NCI-H345 treated with DMSO at 0.1 percent for 48 hours (cell line): ENCODE results near the gene CNKSR2.

Experiments
- DNase-seq: peaks from one replicate; lab custom pipeline; 2025; ENCODE audit not compliant: unreplicated experiment; lab: John Stamatoyannopoulos, UW

Gene CNKSR2

GRCh38 chrX:21590012-21590776 is 216.0 kb downstream of the CNKSR2 start:
- no peak for DNase-seq

- DNase-seq, result no peak
These were observed 231.8 kb downstream of the CNKSR2 start for GRCh38 chrX:21606002-21606401.

- DNase-seq, result no peak
These were observed 235.9 kb downstream of the CNKSR2 start for GRCh38 chrX:21610168-21610567.

- DNase-seq, result no peak
These were observed 237.9 kb downstream of the CNKSR2 start for GRCh38 chrX:21612154-21612553.

- no peak for DNase-seq
These were observed 242.2 kb downstream of the CNKSR2 start for GRCh38 chrX:21616386-21616785.

GRCh38 chrX:21620234-21620633 is 246.0 kb downstream of the CNKSR2 start:
- no peak for DNase-seq

GRCh38 chrX:21623778-21624501 is 249.7 kb downstream of the CNKSR2 start:
- no peak for DNase-seq

- DNase-seq, result no peak
These were observed 257.8 kb downstream of the CNKSR2 start for GRCh38 chrX:21632027-21632426.

- no peak for DNase-seq
These were observed 264.1 kb downstream of the CNKSR2 start for GRCh38 chrX:21638311-21638710.

- no peak for DNase-seq
These were observed 265.6 kb downstream of the CNKSR2 start for GRCh38 chrX:21639775-21640174.

GRCh38 chrX:21645431-21645830 is 271.2 kb downstream of the CNKSR2 start:
- no peak for DNase-seq

GRCh38 chrX:21645886-21646285 is 271.7 kb downstream of the CNKSR2 start:
- DNase-seq, result no peak

GRCh38 chrX:21655901-21656586 is 281.8 kb downstream of the CNKSR2 start:
- DNase-seq, result no peak

GRCh38 chrX:21656587-21657317 is 282.5 kb downstream of the CNKSR2 start:
- no peak for DNase-seq

- no peak for DNase-seq
These were observed 283.3 kb downstream of the CNKSR2 start for GRCh38 chrX:21657318-21658151.

GRCh38 chrX:21658152-21658737 is 284.0 kb downstream of the CNKSR2 start, which contains the start of gene KLHL34:
Gene KLHL34 (minus strand): TSS chrX:21658330. CDS start chrX:21657788, 542 bp downstream.
- no peak for DNase-seq

GRCh38 chrX:21658746-21659145 is 284.5 kb downstream of the CNKSR2 start:
- DNase-seq, result no peak

GRCh38 chrX:21659320-21659719 is 285.1 kb downstream of the CNKSR2 start:
- DNase-seq, result no peak

- no peak for DNase-seq
These were observed 285.9 kb downstream of the CNKSR2 start for GRCh38 chrX:21660156-21660555.

- DNase-seq, result no peak
These were observed 287.1 kb downstream of the CNKSR2 start for GRCh38 chrX:21661316-21661715.
